Transverse colon (tissue), 4 donors: ENCODE measurements around the gene RBBP5. TPM values are rescaled to one million over a fixed set of nuclear protein-coding genes. Genes with fewer than 3 reads are reported as not detected.

Source experiments
- DNase-seq: peaks from one replicate; pipeline ENCODE4 v3.0.0-alpha.2; 2019
- H3K27ac ChIP-seq, 4 donors: fragments of 200-600 bp; sonication (generic); 2 replicates each; pipeline ENCODE4 v1.5.1; 2016 to 2018; ENCODE audit warnings: inconsistent platforms in 4 of 4
- H3K27me3 ChIP-seq: fragments of 200-600 bp; sonication (generic); 2 replicates; pipeline ENCODE4 v1.5.1; 2017; ENCODE audit warnings: inconsistent platforms
- H3K36me3 ChIP-seq, 4 donors: fragments of 200-600 bp; sonication (generic); 2 replicates each; pipeline ENCODE4 v1.5.1; 2017 to 2019; ENCODE audit warnings: inconsistent platforms in 4 of 4
- H3K4me1 ChIP-seq, 4 donors: fragments of 200-600 bp; sonication (generic); 2 replicates each; pipeline ENCODE4 v1.5.1; 2017 to 2020; ENCODE audit warnings: inconsistent platforms in 4 of 4
- H3K4me3 ChIP-seq, 4 donors: fragments of 200-600 bp; sonication (generic); 1 replicate in 1 of 4; 2 replicates in 3 of 4; pipeline versions ENCODE4 v1.5.1 to v1.6.1; 2017 to 2019; ENCODE audit warnings: inconsistent platforms in 4 of 4
- H3K9me3 ChIP-seq, 2 donors: fragments of 200-600 bp; sonication (generic); 2 replicates each; pipeline ENCODE4 v1.5.1; 2017 to 2019; ENCODE audit warnings: inconsistent platforms in 2 of 2
- EP300 ChIP-seq: sonication (generic); formaldehyde crosslinking; IDR thresholded peaks from one replicate; pipeline ENCODE4 v1.6.1; 2017; ENCODE audit warnings: antibody characterized with exemption, low read depth
- POLR2A ChIP-seq: fragments of 450-650 bp; IDR thresholded peaks from one replicate; pipeline ENCODE4 v1.6.1; 2016; ENCODE audit warnings: antibody characterized with exemption, mild to moderate bottlenecking, moderate library complexity
- POLR2AphosphoS5 ChIP-seq, 3 donors: sonication (generic); formaldehyde crosslinking; IDR thresholded peaks; one replicate each; pipeline ENCODE4 v1.6.1; 2016; ENCODE audit warnings: antibody characterized with exemption in 3 of 3
- WGBS, 2 donors: methylation state at CpG; one replicate each; pipeline ENCODE4 v1.1.5; 2018; ENCODE audit warnings: low coverage in 1 of 2; 5-methylcytosine and 5-hydroxymethylcytosine counted together
- in situ Hi-C, 4 donors: fragments of 200-750 bp; cut with MboI; loops; one replicate each; pipeline versions ENCODE4 v1.15.0 to v1.15.1; 2017; ENCODE audit warnings: low sequenced_read_pairs in 3 of 4, low pct_ligation_motif_present in 1 of 4, low pct_unique_long_range_greater_than_20kb in 1 of 4
- intact Hi-C: fragments of 100-400 bp; cut with DNase I; formaldehyde crosslinking; loops from one replicate; pipeline ENCODE4 v1.15.1; 2023; ENCODE audit warnings: low total_unique reads
- total RNA-seq, 4 donors: library from RNA; depleted of rRNA; stranded (reverse); fragments of >200 nt; gene quantifications; one replicate each; pipeline ENCODE4 v1.1.0, GENCODE V29; 2016
- TF ChIP-seq, protein P1 (sequence below), 5 experiments: fragments of 200-600 bp in 3 of 5; fragments of 450-650 bp in 2 of 5; sonication (generic) in 3 of 5; IDR thresholded peaks; 1 replicate in 2 of 5; 2 replicates in 3 of 5; pipeline ENCODE4 v1.5.1; 2016 to 2017; ENCODE audit warnings: antibody characterized with exemption in 5 of 5, inconsistent platforms in 3 of 5, mild to moderate bottlenecking in 2 of 5, moderate library complexity in 1 of 5

Gene RBBP5
- total RNA-seq, 4 donors from 2014 or later = 4.0 to 15.6 (median 10.2) TPM

DNA sequence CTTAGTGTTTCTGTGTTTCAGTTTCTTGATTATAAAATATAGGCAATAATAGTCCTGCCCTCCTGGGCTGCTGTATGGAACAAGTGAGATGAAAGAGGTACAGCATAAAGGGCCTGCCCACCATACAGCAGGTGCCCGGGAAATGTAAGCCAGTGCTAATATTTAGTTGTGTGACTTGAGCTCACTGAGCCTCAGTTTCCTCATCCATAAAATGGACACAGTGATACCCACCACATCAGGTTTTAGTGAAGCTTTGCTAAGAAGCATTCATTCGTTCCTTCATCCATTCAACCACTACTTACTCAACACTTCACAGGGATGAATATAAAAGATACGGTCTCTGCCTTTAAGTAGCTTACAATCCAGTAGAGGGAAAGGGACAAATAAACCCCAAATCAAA is 58.9 kb downstream of the RBBP5 start:
- 70 to 100% methylated on average over 1 to 3 of the region's 3 CpGs for WGBS, 2 donors
- in situ Hi-C loops = no loop called here

DNA sequence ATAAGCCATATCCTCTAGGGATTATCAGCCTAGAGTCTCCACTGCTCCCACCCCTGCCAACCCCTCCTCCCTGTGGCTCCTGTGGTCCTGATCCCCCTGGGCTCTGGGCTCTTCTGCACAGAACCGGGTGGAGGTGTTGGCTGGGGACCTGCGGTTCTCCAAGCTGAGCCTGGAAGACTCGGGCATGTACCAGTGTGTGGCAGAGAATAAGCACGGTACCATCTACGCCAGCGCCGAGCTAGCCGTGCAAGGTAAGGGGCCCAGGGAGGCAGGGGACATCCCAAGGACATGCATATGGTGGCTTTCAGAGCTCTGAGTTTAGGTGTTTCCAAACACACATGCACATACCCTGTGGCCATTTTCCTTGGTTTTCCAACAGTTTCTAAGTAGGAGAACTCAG is 59.5 kb downstream of the RBBP5 start:
- no peak for DNase-seq
- peaks cover 0 to 6% (median 3%) of the 10 kb centered on the region in 4 donors for H3K4me1 ChIP-seq
- no peak overlapping the region for H3K27ac ChIP-seq
- 90% methylated on average over 8 of the region's 8 CpGs; no CpG with 5 or more reads in 1 of the 2 donors for WGBS, 2 donors
- no peaks in the 10 kb centered on the region for H3K9me3 ChIP-seq
- in situ Hi-C loops (no loop called here), intact Hi-C loops (loop anchor here (5.0 kb wide), 1 partner anchor 75 kb away; no protein-coding TSS in a partner anchor)
- H3K4me3 ChIP-seq = no peak overlapping the region
- TF ChIP-seq POLR2AphosphoS5 (IDR thresholded peaks at IDR 0.05) (no peak), EP300 (no peak), POLR2A (no peak)
- TF ChIP-seq, protein P1, sequence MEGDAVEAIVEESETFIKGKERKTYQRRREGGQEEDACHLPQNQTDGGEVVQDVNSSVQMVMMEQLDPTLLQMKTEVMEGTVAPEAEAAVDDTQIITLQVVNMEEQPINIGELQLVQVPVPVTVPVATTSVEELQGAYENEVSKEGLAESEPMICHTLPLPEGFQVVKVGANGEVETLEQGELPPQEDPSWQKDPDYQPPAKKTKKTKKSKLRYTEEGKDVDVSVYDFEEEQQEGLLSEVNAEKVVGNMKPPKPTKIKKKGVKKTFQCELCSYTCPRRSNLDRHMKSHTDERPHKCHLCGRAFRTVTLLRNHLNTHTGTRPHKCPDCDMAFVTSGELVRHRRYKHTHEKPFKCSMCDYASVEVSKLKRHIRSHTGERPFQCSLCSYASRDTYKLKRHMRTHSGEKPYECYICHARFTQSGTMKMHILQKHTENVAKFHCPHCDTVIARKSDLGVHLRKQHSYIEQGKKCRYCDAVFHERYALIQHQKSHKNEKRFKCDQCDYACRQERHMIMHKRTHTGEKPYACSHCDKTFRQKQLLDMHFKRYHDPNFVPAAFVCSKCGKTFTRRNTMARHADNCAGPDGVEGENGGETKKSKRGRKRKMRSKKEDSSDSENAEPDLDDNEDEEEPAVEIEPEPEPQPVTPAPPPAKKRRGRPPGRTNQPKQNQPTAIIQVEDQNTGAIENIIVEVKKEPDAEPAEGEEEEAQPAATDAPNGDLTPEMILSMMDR (IDR thresholded peaks at IDR 0.05) = no peak
- H3K27me3 ChIP-seq = no peaks in the 10 kb centered on the region
- H3K36me3 ChIP-seq = no peaks in the 10 kb centered on the region

More for the DNA sequence above, 58.9 kb downstream of the RBBP5 start:
- no peak for TF ChIP-seq EP300
- Histone ChIP-seq H3K4me1 (peaks cover 0 to 6% (median 3%) of the 10 kb centered on the region in 4 donors), H3K4me3 (no peak overlapping the region), H3K9me3 (no peaks in the 10 kb centered on the region), H3K27me3 (no peaks in the 10 kb centered on the region), H3K27ac (no peak overlapping the region), H3K36me3 (no peaks in the 10 kb centered on the region)
- intact Hi-C loops = loop anchor here (5.0 kb wide), 1 partner anchor 76 kb away; no protein-coding TSS in a partner anchor
- DNase-seq = no peak

DNA sequence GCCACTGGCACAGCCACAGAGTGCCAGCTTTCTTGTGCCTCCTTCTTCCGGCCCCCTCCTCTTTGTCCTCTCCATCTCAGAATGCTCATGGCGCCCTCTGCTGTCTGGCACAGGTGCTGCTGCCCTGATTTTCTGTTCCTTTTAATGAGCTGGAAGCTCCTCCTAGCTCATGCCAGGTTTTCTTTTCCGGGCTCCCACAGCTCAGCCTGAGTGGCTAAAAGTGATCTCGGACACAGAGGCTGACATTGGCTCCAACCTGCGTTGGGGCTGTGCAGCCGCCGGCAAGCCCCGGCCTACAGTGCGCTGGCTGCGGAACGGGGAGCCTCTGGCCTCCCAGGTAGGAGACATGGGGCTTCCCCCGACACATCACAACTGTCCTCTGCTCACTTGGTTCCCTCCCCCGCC is 60.1 kb downstream of the RBBP5 start:
- Histone ChIP-seq H3K4me3 (no peak overlapping the region), H3K9me3 (no peaks in the 10 kb centered on the region), H3K4me1 (peaks cover 0 to 6% (median 3%) of the 10 kb centered on the region in 4 donors), H3K36me3 (no peaks in the 10 kb centered on the region), H3K27me3 (no peaks in the 10 kb centered on the region), H3K27ac (no peak overlapping the region)
- WGBS, 2 donors = 44% methylated on average over 13 of the region's 13 CpGs; no CpG with 5 or more reads in 1 of the 2 donors
- TF ChIP-seq, protein P1 (IDR thresholded peaks at IDR 0.05) = peak; percentile 73 to 81 (median 78)
- TF ChIP-seq EP300 = no peak
- peak; percentile 64 for DNase-seq
- intact Hi-C loops = loop anchor here (5.0 kb wide), 1 partner anchor 74 kb away; no protein-coding TSS in a partner anchor
- in situ Hi-C loops = no loop called here

DNA sequence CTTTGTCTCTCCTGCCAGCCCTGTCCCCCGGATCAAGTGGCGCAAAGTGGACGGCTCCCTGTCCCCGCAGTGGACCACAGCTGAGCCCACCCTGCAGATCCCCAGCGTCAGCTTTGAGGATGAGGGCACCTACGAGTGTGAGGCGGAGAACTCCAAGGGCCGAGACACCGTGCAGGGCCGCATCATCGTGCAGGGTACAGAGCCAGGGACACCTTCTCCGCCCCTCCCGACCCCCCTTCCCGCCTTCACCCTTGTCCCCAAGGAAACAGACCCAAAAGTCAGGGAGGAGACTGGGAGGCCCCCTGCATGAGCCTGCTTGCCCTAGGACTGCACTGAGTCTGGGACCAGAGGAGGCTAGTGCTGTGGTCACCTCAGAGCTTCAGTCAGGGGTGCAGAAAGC is 60.6 kb downstream of the RBBP5 start:
- intact Hi-C loops (loop anchor here (5.0 kb wide), 1 partner anchor 74 kb away; no protein-coding TSS in a partner anchor), in situ Hi-C loops (no loop called here)
- DNase-seq = no peak
- Histone ChIP-seq H3K36me3 (no peaks in the 10 kb centered on the region), H3K4me1 (peaks cover 0 to 6% (median 3%) of the 10 kb centered on the region in 4 donors), H3K9me3 (no peaks in the 10 kb centered on the region), H3K27ac (no peak overlapping the region), H3K4me3 (no peak overlapping the region), H3K27me3 (no peaks in the 10 kb centered on the region)
- TF ChIP-seq POLR2AphosphoS5 (IDR thresholded peaks at IDR 0.05) (no peak), POLR2A (no peak), EP300 (no peak)
- TF ChIP-seq, protein P1 (IDR thresholded peaks at IDR 0.05) = no peak
- 81 to 100% methylated on average over 4 to 13 of the region's 14 CpGs for WGBS, 2 donors

DNA sequence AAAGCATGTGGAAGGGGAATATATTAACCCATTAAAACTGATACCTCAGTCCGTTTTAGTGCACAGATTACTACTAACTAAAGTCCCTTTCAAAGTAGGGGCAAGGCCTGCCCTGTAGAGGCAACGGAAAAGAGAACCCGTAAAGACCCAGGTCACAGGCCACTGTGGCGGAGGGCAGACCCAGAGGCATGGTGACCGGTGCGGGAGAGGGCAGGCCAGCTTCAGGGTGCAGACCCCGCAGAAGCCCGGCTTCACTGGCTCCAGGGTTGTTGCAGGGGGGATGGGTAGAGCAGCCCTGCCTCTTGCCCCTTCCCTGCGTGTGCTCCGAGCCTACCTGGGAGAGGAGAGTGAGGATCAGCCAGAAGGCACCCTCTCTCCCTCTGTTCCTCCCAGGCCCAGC is 61.0 kb downstream of the RBBP5 start:
- DNase-seq = no peak
- Histone ChIP-seq H3K4me3 (no peak overlapping the region), H3K9me3 (no peaks in the 10 kb centered on the region), H3K27me3 (no peaks in the 10 kb centered on the region), H3K36me3 (no peaks in the 10 kb centered on the region), H3K4me1 (peaks cover 0 to 6% (median 3%) of the 10 kb centered on the region in 4 donors), H3K27ac (no peak overlapping the region)
- in situ Hi-C loops (no loop called here), intact Hi-C loops (loop anchor here (5.0 kb wide), 1 partner anchor 73 kb away; no protein-coding TSS in a partner anchor)
- 89 to 95% methylated on average over 4 to 10 of the region's 10 CpGs for WGBS, 2 donors
- TF ChIP-seq EP300 (no peak), POLR2A (no peak)
